HG03097 (cell line): ENCODE data around the gene ATG7.

ENCODE experiments used
- ATAC-seq: cut with Tn5 transposase; IDR thresholded peaks from one replicate; pipeline ENCODE4 v1.9.1; 2021; ENCODE audit not compliant: unreplicated experiment, low FRiP score

The ATG7 gene, protein sequence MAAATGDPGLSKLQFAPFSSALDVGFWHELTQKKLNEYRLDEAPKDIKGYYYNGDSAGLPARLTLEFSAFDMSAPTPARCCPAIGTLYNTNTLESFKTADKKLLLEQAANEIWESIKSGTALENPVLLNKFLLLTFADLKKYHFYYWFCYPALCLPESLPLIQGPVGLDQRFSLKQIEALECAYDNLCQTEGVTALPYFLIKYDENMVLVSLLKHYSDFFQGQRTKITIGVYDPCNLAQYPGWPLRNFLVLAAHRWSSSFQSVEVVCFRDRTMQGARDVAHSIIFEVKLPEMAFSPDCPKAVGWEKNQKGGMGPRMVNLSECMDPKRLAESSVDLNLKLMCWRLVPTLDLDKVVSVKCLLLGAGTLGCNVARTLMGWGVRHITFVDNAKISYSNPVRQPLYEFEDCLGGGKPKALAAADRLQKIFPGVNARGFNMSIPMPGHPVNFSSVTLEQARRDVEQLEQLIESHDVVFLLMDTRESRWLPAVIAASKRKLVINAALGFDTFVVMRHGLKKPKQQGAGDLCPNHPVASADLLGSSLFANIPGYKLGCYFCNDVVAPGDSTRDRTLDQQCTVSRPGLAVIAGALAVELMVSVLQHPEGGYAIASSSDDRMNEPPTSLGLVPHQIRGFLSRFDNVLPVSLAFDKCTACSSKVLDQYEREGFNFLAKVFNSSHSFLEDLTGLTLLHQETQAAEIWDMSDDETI

DNA sequence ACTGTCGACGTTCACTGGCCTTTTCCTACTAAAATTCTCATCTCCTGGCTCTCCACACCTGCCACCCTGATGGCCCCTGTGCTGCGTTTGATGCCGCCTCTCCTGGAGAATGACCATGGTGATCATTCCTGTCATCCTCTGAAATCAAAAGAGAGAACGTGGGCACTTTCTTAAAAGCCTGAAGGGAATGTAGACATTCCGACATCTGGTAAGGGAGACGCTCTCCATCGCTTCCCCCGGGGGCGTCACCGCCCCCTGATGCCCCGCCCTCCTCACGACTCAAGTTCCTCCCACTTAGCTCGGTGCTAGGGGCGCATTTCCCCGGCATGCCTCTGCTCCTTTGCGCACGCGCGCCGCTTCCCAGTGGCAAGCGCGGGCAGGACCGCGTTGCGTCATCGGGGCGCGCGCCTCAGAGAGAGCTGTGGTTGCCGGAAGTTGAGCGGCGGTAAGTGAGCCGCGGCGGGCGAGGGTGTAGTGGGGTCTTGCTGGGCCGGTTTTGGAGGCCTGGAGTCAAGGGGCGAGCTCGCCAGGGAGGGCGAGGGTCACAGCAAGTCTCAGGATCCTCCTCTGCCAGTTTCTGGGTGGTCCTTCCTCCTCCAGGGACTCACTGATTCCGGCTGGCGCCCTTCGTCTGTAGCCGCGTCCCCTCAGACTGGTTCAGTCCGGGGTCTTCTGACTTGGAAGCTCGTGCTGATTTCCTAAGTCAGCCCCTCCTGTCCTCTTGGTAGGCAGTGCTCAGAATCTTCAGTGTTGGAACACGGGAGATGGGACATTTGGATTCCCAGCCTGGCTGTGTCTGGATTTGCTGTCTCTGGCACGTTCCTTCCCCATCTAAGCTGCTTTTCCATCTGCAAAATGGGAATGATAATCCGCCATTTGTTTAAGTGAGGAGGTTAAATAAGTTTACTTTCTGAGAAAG is at the start of gene ATG7:
Gene ATG7, plus strand, starts transcription at position 412 of the 919 bp plus-strand sequence. CDS start 26,299 bp downstream, outside the sequence.
- peak; percentile 98 for ATAC-seq

GRCh38 chr3:11224010-11224409 is 48.2 kb upstream of the ATG7 start:
- no peak for ATAC-seq

GRCh38 chr3:11224870-11225229 is 47.3 kb upstream of the ATG7 start:
- ATAC-seq: no peak

GRCh38 chr3:11226042-11226370 is 46.2 kb upstream of the ATG7 start:
- ATAC-seq: no peak

GRCh38 chr3:11228041-11228440 is 44.2 kb upstream of the ATG7 start:
- ATAC-seq: no peak

DNA sequence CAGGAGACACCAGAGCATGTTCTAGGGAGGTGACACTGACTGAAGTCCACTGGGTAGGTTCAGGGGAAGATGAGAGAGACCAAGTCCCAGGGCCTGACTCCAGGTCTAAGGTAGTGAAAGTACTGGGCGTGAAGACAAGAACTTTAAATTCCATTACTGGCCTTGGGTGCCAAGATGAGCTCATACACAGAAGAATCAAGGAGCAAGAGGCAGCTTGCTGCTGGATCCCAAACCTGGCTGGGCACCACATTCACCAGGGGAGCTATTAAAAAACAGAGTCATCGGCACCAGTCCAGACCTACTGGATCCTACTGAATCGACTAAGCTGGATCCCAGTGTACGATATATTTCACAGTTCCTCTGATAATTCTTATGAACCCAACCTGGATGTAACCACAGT is 42.1 kb upstream of the ATG7 start:
- no peak for ATAC-seq

DNA sequence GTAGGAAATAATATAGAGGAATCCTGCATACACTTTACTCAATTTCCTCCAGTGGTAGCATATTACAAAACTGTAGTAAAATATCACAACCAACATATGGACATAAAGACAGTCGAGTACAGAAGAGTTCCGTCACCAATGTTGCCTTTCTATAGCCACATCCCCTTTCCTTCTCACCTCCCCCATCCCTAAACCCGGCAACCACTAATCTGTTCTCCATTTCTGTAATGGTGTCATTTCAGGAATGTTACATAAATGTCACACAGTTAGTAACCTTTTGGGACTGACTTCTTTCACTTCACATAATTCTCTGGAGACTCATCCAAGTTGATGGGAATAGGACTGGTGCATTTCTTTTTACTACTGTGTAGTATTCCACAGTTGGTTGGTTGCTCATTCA is 41.4 kb upstream of the ATG7 start:
- no peak for ATAC-seq

- ATAC-seq: no peak
These were observed 36.8 kb upstream of the ATG7 start for GRCh38 chr3:11235385-11235784.

DNA sequence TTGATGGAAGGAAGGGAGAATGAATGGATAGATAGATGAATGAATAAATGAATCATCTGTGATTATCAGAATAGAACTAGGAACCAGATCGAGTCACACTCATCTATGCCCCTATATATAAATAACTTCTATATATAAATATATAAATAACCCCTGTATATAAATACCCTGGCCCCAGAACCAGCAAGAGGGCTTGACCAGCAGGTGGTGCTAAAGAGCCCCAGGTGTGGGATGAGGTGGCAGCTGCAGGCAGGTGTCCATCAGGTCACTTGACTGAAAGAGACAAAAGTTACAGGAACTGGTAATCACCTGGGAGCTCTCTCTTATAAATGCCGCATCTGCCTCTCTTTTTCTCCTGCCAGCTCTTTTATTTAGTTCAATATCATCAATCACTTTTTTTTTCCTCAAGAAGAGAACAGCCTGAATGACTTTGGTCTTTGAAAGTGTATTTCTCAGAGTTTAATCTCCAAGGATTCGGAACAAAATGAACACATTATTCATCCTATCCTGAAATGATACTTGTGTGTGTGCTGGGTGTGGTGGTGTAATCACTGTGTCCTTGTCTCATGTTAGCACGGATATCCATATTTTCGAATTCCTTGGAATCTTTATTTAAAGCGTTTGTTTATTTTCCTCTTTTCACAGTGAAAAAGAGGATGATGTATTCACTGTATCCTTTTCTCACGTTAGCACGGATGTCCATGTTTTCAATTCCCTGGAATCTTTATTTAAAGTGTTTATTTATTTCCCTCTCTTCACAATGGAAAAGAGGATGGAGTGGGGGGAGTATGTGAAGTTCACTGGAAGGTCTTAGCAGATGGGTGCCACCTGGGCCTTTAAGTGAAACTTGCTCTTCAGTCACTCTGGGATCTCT is 35.4 kb upstream of the ATG7 start:
- ATAC-seq: no peak

DNA sequence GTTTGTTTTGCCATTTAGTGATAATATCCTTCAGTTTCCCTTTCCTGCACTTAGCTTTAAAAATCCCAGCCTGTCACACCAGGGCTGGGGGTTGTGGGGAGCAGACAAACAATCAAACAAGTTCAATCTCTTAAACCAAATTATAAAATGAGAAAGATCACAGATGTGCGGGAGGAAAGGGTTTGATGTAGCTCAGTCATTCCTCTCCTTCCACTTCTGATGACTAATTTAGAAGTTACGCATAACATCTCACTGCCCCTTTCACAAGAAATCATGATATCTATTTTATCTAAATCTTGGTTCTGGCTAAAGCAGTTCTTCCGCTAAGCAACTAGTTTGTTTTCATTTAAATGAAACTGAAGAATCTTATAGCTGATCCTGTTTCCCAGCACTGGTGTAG is 34.1 kb upstream of the ATG7 start:
- no peak for ATAC-seq

- ATAC-seq: no peak
These were observed 33.3 kb upstream of the ATG7 start for GRCh38 chr3:11238880-11239279.

GRCh38 chr3:11239796-11240195 is 32.4 kb upstream of the ATG7 start:
- ATAC-seq: no peak

- ATAC-seq: no peak
These were observed 31.7 kb upstream of the ATG7 start for GRCh38 chr3:11240496-11240895.

DNA sequence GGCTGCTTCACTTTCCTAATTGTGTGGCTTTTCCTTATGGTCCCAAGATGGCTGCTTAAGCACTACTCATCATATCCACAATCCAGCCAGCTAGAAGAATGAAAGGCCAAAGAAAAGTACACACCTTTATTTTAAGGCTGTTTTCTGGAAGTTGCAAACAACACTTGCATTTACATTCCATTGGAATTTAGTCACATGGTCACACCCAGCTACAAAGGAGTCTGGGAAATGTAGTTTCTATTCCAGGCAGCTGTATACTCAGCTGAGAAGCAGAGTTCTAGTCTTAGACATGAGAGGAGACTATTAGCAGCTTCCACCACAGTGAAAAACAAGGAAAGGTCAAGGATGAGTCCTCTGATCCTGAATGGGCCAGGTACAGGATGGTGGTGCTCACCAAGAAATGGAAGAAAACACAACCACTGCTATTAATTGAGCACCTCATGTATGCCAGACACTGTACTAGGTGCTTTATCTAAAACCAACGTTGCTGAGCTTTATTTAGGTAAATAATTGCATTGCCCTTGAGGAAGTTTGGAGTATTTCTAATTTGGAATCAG is 28.0 kb upstream of the ATG7 start:
- no peak for ATAC-seq

GRCh38 chr3:11245276-11245675 is 26.9 kb upstream of the ATG7 start:
- no peak for ATAC-seq

DNA sequence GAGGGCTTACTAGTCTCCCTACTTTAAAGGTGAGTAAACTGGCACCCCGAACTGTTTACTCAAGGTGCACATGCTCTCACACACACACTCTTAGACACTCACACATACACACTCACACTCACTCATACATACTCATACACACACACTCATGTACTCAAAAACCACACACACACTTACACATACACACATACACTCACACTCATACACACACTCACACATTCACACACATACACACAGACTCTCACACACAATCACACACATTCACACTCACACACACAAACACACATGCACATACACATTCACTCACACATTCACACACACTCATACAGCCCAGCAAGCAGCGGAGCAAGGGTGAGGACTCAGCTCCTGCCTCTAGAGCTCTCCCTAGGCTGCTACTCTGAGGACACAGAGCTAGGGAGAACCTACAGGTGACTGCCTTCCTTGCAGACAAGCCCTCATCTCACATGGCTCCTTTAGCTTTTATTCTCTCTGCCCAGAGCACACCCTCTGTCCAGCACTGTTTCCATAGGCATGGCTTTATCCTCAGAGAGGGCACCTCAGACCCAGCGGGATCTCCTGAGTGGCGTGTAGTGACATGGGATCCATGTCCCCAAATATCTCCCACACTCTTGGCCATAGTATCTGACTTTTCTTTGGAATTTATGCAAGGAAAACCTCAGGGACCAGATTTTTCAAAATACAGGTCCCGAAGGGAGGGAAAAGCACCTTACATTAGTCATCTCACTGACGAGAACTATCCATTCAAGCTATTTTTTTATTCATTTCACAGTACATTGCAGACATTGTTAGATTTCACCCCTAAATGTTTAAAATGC is 26.2 kb upstream of the ATG7 start:
- no peak for ATAC-seq

DNA sequence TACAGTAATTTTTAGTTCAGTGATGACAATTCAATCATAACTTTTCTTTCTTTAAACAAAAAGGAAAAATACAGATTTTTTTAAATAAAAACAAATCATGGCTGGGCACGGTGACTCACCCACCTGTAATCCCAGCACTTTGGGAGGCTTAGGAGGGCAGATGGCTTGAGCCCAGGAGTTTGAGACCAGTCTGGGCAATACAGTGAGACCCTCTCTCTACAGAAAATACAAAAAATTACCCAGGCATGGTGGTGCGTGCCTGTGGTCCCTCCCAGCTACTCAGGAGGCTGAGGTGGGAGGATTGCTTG is 25.6 kb upstream of the ATG7 start:
- ATAC-seq: no peak

DNA sequence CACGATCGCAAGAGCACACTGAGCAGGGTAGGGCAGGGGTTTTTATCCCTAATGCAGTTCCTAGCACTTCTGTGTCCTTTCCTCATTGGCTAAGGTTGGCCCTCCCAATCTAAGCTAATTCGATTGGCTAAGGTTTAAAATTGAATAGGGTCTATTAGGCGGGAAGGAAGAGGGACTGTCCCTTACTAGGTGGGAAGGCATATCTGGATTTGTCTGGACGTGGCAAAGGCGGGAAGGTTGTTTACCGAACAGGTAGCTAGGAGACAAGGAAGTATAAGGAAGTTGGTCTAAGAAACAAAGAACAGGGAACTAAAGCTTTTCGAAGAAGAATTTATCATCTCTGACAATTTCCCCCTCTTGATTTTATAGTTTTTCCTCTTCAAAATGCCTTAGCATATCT is 24.8 kb upstream of the ATG7 start:
- ATAC-seq: no peak

DNA sequence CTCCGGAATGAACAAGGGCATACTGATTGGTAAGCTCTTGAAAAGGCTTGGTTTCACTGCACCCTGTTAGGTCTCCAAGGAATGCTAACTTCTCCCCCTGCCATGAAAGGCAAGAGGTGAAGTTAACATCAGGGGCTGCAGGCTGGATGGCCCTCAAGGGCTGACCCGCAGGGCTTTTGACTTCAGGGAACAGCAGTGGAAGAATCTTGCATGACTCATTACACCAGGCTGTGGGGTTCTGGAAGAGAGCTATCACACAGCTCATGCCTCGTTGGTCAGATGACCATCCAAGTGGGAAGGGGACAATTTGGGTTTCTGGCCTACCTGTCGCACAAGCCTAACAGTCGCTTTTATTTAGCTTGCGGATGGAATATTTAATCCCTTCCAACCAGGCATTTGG is 23.6 kb upstream of the ATG7 start:
- no peak for ATAC-seq
